Measurements from ENCODE around the gene TST.
A peak's percentile ranks its signal among the peaks of the same experiment; 100 is the strongest.

Gene TST

DNA sequence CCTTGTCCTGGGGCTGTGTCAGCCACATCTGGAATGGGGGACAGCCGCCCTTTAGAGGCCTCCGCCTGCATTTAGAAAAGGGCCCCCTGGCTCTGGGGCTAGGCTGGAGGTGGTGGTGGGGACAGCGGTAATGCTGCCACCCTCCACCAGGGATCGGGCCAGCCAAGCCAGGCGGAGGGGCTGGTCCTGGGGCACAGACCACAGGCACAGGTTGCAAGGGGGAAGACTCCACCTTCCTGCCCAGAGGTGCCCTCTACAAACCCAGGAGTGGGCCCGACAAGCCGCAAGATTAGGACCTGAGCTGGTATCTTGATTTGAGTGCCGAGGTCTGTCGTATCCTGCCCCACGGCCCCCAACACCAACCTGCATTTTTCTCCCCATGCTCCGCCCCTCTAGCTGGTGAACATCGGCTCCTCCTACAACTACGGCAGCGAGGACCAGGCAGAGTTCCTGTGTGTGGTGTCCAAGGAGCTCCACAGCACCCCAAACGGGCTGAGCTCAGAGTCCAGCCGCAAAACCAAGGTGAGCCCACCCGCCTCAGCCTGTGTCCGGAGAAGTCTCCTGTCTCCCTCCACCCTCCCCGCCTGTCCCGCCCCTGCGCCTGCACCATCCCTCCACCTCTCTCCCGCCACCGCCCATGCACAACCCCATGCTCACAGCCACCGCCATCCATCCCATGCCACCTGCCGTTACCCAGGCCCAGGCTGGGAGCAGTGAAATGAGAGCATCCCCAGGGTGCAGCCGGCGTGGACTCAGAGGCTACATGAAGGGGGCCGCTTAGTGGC lies 39.9 kb upstream of the TST start:
- TF ChIP-seq, protein P1, sequence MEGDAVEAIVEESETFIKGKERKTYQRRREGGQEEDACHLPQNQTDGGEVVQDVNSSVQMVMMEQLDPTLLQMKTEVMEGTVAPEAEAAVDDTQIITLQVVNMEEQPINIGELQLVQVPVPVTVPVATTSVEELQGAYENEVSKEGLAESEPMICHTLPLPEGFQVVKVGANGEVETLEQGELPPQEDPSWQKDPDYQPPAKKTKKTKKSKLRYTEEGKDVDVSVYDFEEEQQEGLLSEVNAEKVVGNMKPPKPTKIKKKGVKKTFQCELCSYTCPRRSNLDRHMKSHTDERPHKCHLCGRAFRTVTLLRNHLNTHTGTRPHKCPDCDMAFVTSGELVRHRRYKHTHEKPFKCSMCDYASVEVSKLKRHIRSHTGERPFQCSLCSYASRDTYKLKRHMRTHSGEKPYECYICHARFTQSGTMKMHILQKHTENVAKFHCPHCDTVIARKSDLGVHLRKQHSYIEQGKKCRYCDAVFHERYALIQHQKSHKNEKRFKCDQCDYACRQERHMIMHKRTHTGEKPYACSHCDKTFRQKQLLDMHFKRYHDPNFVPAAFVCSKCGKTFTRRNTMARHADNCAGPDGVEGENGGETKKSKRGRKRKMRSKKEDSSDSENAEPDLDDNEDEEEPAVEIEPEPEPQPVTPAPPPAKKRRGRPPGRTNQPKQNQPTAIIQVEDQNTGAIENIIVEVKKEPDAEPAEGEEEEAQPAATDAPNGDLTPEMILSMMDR (IDR thresholded peaks at IDR 0.05; ENCODE audit: insufficient read depth, missing control alignments): no peak
- no peak for DNase-seq (ENCODE audit: insufficient read length, low spot score)
- FAIRE-seq: no peak

DNA sequence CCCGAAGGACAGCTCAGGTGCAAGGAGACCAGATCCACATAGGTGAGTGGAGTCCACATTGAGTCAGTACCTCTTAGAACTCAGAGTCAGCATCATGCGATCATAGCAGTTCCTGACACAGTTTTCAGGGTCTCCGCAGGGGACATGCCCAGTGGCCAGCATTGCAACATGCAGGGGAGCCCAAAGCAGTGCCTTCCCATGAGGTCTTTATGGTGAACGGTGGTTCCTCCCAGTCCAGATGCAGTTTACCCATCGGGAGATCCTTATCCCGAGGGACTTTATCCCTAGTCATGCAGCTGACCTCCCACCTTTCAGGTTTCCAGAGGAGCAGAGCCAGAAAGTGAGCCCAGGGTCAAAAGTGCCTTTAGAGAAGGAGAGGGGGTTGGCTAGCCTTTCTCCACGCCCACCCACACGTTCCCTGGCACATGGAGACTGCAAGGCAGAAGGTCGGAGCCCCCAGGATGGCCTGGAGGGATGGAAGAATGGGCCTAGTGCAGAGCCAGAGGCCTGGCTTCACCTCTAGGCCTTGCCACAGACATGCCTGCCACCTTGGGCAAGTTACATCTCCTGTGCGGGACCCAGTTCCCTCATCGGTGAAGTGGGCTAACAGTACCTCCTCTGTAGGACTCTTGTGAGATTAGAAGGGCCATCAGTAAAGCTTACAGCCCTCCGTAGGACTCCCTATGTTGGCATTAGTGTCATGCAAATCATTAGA lies 38.7 kb upstream of the TST start:
- no peak for FAIRE-seq
- DNase-seq (ENCODE audit: insufficient read length, low spot score): no peak
- TF ChIP-seq, protein P1 (IDR thresholded peaks at IDR 0.05; ENCODE audit: insufficient read depth, missing control alignments): no peak

DNA sequence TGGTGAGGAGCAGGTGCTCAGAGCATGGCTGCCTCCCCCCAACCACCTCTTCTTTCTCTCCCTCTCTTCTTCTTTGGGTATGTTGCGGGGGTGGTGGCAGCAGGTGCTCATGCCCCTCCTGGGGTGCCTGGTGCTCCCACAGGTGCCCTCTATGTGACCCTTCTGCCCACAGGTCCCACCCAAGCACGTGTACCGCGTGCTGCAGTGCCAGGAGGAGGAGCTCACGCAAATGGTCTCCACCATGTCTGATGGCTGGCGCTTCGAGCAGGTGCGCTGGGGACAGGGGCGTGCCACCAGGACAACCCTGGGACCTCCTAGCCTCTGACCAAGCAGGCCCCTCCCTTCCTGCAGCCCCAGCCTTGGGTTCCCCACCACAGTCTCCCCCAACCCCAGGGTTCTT lies 38.0 kb upstream of the TST start:
- DNase-seq (ENCODE audit: insufficient read length, low spot score): no peak
- TF ChIP-seq, protein P1 (IDR thresholded peaks at IDR 0.05; ENCODE audit: insufficient read depth, missing control alignments): no peak
- no peak for FAIRE-seq

DNA sequence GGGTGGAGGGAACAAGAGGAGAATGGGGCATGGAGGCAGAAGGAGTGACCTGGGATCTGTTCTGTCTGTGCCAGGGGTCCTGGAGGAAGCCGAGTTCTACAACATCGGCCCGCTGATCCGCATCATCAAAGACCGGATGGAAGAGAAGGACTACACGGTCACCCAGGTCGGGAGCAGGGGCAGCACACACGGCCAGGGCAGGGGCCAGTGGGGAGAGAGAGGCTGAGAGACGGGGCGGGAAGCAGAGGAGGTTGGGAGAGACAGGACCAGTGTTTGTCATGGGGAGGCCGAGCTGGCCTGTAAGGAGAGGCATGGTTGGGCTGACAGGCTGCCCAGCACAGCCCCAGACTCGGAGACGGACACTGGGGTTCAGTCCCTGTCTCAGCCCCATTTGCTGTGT lies 37.0 kb upstream of the TST start:
- DNase-seq (ENCODE audit: insufficient read length, low spot score) (no peak), FAIRE-seq (no peak)
- TF ChIP-seq, protein P1 (IDR thresholded peaks at IDR 0.05; ENCODE audit: insufficient read depth, missing control alignments): no peak

DNA sequence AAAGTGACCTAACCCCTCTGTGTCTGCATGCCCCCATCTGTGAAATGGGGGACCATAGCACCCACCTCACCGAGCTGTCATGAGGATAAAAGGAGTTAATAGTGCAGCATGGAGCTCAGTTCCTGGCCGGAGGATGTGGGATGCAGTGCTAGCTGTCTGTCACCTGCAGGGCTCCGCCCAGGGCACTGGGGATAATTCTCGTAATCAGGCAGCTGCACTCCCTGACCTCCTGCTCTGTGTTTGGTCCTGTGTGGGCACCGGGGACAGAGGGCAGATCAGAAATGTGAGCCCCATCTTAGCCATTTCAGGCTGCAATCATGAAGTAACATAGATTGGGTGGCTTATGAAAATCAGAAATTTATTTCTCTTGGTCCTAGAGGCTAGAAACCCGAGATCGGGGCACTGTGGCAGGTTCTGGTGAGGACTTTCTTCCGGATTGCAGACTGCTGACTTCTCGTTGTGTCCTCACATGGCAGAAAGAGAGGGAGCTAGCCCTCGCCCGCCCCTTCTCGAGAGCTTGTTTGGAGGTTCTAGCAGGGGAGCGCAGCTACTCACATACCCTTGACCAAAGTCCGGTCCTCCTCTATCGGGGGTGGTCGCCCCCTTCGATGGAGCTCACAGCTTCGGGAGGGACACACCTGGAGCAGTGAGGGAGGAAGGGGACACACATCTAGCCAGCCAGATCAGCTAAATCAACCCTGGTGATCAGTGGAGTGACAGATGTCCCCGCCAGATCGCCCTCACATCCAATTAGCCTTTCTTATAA lies 35.5 kb upstream of the TST start:
- FAIRE-seq (no peak), DNase-seq (ENCODE audit: insufficient read length, low spot score) (no peak)
- TF ChIP-seq, protein P1 (IDR thresholded peaks at IDR 0.05; ENCODE audit: insufficient read depth, missing control alignments): no peak

DNA sequence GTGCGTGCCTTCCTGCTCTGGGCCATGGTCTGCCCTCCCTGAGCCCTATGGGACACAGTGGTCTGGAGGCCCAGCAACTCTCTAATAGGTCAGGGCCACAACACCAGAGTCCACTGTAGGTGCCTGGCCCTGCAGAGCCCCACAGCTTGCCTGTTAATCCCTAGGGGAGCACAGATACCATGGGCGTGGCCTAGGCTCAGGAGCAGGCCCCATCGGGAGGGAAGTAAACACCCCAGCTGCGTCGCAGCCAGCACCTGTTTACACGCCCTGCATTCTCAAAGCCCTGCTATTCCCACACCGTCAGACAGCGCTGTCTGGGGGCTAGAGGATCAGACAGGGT lies 34.8 kb upstream of the TST start:
- TF ChIP-seq, protein P1 (IDR thresholded peaks at IDR 0.05; ENCODE audit: insufficient read depth, missing control alignments): no peak
- FAIRE-seq: no peak
- peak; percentile 55 for DNase-seq (ENCODE audit: insufficient read length, low spot score)
